GM21367 (cell line): Measurements from ENCODE around the gene CASP2.
"Not testable (repeated sequence)": the region's sequence is repeated elsewhere in the genome, so short reads cannot be mapped to it uniquely, and the experiment has no call there.

ENCODE experiments used
- ATAC-seq: cut with Tn5 transposase; IDR thresholded peaks from one replicate; pipeline ENCODE4 v1.9.1; 2021; ENCODE audit not compliant: unreplicated experiment

Gene CASP2

DNA sequence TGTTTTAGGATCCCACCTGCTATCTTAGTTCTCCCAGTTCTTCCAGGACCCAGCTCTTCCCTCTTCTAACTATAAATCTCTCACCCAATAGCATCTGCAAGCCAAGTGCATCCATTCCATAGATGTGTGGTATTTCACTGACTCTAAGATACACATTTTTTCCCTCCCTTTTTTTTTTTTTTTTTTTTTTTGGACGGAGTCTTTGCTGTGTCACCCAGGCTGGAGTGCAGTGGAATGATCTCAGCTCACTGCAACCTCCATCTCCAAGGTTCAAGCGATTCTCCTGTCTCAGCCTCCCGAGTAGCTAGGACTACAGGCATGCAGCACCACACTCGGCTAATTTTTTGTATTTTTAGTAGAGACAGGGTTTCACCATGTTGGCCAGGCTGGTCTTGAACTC is 1.7 kb downstream of the CASP2 start:
- ATAC-seq = not testable (repeated sequence)

DNA sequence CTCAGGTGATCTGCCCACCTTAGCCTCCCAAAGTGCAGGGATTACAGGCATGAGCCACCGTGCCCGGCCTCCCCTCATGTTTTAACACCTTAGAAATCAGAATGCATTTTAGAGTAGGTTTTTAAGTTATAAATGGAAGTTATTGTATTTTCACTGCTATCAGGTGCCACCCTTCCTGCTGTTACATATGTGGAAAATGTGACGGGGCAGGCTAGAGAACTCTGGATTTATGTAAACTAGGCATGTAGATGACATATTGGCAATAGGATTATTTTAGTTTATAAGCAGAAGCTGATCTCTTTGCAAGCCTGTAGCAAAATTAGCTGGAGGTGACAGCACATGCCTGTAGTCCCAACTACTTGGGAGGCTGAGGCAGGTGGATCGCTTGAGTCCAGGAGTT is 2.1 kb downstream of the CASP2 start:
- no peak for ATAC-seq

DNA sequence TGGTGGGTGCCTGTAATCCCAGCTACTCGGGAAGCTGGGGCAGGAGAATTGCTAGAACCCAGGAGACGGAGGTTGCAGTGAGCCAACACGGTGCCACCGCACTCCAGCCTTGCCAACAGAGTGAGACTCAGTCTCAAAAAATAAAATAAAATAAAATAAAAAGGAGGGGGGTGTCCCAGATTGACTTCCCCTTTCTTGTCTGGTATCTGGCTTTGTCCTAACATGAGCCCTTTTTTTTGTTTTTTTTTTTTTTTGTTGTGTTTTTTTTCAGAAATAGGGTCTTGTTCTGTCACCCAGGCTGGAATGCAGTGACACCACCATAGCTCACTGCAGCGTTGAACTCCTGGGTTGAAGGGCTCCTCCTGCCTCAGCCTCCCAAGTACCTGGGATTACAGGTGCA is 4.7 kb downstream of the CASP2 start:
- no peak for ATAC-seq

DNA sequence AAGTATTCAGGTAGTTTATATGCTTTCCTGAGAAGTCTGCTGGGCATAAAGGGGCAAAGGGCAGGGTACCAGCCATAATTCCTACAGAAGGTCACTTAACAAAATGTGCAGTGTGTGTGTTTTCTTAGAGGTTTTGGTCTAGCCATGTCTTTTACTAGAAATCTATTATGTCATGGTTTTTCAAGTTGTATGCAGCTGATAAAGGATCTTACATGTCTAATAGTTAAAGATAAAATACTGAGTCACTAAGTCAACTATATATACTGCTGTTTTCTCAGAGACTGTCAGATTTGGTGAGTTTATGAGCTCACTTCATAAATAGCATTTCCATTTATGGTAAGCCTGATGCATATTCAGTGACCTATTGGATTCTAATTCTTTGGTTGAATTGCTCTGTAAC is 7.7 kb downstream of the CASP2 start:
- ATAC-seq = no peak

DNA sequence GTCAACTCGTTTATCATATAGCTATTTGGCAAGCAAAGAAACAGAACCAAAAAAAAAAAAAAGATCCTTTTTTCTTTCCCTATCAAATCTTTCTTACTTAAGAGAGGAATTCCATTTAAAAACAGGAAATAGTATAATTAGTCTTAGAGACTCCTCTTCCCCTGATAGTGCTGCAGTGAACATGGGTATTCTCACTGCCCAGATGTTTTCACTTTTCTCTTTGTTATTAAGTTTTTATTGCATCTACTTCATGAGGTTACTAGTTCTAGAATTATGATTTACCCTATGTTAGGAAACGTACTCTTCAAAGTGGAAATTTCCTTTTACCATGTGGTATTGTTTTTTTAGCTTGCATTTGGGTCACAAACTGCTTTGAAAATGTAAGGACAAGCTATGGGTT is 8.5 kb downstream of the CASP2 start:
- ATAC-seq = no peak

DNA sequence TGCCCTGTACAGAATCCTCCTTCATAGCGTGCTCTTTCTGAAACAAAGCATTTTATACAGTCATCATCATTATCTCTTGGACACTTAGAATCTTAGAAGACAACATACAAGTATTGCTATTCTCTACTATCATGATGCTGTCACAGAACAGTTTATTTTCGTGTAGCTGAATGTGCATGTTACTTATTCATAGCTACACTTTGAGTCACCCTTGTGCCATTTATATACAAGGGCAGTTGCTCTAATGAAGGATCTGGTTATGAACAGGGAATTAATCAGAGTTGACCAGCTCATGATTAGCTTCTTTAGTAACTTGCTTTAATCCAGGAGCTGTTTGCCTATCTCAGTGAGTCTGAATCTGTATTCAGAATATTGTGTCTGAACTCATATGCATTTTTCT is 11.2 kb downstream of the CASP2 start:
- ATAC-seq = no peak

DNA sequence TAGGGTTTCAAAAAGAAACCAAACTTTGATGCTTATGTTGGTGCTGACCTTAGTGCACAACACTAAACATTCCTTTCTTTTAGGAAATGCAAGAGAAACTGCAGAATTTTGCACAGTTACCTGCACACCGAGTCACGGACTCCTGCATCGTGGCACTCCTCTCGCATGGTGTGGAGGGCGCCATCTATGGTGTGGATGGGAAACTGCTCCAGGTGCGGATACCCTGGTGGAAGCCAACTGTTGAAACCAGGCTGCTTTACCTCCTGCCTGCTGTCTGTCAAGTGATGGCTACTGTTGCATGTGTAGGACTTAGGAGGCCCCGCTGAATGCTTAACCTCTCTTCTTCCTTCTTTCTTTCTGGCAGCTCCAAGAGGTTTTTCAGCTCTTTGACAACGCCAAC is 11.7 kb downstream of the CASP2 start:
- ATAC-seq = no peak

DNA sequence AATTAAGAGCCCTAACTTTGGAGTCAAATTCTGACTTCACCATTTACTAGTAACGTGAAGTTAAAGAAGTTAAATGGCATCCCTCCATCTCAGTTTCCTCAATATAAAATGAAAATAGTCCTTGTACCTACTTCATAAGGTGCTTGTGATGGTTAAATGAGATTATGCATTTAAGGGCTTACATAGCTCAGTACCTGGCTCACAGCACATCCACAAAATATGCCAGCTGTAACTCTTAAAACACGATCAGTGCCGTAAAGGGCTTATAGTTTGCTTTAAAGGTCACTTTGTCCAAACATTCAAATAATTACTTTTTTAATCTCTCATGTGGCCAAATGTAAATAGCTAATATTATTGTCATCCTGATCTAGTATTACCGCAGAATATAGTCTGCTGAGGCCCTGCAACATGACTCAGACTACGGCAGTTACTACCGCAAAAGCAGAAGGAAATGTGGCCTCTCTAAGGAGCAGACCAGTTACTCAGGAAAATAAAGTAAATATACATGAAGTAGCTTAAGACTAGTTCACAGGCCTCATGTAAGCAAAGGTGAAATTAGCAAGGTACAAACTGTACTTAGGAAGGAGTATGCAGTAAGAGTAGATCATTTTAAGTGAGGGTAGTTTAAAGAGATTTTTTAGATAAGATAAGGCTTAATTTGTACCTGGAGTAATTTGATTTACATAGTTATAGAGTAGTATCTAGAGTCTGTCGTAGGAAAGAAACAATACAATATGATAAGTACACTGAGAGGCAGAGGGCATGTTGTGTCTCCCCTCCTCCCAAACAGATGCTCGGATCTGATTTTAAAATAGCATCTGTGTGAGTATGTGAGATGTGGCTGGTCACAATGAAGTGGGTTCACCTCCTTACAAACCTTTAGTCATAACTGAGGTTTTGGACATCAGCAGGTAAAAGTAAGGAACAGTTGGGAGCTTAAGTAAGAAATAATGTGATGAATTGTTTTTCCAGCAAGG is 13.1 kb downstream of the CASP2 start:
- ATAC-seq = no peak

DNA sequence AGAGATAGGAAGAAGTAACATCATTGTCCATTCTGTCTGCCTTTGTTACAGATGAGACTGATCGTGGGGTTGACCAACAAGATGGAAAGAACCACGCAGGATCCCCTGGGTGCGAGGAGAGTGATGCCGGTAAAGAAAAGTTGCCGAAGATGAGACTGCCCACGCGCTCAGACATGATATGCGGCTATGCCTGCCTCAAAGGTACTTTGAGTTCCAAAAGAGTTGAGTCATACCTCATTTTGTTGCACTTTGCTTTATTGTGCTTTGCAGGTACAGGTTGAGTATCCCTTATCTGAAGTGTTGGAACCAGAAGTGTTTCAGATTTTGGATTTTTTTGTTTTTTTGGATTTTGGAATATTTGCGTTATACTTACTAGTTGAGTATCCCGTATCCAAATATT is 15.6 kb downstream of the CASP2 start:
- ATAC-seq = no peak

DNA sequence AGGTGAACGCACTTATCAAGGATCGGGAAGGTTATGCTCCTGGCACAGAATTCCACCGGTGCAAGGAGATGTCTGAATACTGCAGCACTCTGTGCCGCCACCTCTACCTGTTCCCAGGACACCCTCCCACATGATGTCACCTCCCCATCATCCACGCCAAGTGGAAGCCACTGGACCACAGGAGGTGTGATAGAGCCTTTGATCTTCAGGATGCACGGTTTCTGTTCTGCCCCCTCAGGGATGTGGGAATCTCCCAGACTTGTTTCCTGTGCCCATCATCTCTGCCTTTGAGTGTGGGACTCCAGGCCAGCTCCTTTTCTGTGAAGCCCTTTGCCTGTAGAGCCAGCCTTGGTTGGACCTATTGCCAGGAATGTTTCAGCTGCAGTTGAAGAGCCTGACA is 16.8 kb downstream of the CASP2 start:
- no peak for ATAC-seq

DNA sequence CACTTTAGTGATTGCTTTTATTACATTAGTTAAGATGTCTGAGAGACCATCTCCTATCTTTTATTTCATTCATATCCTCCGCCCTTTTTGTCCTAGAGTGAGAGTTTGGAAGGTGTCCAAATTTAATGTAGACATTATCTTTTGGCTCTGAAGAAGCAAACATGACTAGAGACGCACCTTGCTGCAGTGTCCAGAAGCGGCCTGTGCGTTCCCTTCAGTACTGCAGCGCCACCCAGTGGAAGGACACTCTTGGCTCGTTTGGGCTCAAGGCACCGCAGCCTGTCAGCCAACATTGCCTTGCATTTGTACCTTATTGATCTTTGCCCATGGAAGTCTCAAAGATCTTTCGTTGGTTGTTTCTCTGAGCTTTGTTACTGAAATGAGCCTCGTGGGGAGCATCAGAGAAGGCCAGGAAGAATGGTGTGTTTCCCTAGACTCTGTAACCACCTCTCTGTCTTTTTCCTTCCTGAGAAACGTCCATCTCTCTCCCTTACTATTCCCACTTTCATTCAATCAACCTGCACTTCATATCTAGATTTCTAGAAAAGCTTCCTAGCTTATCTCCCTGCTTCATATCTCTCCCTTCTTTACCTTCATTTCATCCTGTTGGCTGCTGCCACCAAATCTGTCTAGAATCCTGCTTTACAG is 17.4 kb downstream of the CASP2 start:
- no peak for ATAC-seq

DNA sequence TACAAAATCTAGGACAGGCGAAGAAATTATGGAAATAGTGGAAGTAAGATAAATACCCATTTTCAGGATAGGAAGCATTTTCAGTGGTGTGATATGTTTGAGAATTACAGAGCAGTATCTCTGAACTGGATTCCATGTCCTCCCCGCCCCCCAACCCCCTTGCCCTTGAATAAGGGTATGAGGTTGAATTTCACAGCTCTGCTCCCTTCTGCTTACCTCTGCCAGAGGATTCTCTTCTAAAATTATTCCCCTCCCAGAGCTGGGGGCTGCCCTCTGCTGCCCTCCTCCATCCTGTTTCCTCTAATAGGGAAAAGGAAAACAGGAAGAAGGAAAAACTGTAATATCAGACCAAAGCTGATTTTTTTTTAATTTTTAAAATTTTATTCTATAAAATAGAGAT is 20.5 kb downstream of the CASP2 start:
- no peak for ATAC-seq

DNA sequence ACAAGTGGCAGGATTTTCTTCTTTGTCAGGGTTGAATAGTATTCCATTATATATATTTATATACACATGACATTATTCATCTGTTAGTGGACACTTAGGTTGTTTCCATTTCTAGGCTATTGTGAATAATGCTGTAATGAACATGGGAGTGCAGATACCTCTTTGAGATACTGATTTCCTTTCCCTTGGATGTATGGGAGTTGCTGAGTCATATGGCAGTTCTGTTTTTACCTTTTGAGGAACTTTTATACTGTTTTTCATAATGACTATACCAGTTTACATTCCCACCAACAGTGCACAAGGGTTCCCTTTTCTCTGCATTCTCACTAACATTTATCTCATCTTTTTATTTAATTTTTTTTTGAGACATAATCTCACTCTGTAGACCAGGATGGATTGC is 26.0 kb downstream of the CASP2 start:
- ATAC-seq = no peak

DNA sequence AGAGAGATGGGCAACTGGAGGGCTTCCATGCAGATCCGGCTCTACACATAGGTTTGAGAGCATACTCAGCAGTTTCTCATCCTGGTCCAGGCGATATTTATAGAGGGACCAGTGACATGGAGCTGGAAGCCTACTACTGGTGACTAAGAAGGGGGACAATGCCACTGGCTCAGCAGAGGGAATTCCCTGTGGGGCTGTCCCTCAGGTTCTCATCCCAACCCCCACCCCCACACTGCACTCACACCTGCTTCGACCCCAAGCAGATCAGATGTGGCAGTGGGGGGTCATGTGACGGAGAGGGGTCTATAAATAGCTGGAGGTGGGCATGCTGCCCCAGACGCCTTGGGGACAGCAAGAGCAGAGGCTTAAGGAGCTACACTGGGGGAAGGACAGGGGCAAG is 27.6 kb downstream of the CASP2 start, which contains the start of gene CLCN1:
Gene CLCN1, plus strand, starts transcription at position 336 of the 400 bp plus-strand sequence. CDS start 102 bp downstream, outside the sequence.
- ATAC-seq = no peak

DNA sequence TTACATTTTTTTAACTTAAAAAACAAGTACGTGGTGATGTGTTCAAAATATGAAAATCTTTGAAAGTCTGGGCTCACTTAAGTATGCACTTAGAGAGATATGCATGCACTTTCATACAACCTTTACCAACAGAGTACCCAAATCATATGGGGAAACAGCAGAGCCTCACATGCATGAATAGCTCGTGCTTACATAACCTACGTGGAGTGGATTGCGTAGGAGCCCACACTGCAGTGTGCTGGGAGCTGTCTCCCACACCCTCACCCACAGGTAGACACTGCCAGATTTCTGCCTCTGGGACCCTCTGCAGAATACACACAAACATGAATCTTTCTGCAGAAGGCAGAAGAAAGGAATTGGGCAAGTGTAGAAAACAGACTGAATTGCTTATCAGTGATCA is 28.3 kb downstream of the CASP2 start:
- ATAC-seq = no peak

DNA sequence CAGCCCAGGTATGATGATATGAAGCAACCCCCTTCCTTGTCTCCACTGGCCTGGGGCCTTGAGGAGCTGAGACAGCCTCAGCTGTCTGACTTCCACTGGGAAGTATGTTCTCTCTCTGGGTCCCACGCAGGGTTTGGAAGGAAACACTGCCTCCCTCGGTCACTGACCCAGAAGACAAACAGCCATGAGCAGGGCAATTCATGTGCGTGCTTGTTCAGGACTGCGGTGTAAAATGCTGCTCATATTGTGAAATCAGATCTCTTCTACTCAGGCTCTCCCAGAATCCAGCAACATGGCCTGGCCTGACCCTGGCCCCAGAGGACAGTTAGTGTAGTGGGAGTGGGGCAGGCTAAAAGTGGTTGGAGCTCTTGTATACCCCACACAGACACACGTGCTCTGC is 30.5 kb downstream of the CASP2 start:
- no peak for ATAC-seq

DNA sequence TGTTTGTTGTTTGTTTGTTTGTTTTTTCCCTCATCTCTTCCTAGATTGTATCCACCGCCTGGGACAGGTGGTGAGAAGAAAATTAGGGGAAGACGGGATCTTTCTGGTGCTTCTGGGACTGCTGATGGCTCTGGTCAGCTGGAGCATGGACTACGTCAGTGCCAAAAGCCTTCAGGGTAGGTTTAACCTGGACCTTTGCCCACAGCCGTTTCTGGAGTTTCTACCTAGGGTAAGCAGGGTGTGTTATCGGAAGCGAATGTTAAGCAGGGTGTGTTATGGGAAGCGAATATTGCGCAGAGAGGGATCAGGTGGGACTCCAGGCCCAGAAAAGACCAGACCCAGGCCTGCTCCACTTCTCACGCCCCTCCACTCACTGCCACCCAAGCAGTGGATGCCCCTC is 32.5 kb downstream of the CASP2 start:
- no peak for ATAC-seq

DNA sequence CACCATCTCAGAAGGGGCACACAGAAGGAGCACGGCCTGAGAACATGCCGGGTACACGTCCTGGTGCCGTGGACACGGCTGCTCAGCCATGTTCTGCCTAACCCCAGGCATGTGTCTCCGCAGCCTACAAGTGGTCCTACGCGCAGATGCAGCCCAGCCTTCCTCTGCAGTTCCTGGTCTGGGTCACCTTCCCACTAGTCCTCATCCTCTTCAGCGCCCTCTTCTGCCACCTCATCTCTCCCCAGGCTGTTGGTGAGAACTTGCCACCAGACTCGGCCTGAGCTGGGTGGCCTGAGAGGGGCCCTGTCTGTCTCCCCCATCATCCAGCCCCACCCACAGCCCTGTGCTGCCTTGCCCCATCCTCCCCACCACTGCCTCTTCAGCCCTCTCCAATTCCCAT is 33.1 kb downstream of the CASP2 start:
- no peak for ATAC-seq

DNA sequence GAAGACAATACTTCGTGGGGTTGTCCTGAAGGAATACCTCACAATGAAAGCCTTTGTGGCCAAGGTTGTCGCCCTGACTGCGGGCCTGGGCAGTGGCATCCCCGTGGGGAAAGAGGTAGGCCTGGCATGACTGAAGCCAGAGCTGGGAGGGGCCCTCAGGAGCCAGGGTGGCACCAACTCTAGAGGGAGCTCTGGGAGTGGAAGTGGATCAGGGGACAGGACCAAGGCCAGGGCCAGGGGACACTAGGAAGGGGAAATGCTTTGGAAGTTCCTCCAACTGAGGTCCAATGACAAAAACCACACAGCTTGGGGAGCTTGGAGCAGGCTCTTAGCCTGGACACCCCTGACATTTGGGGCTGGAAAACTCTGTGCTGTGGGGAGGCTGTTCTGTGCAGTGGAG is 33.6 kb downstream of the CASP2 start:
- no peak for ATAC-seq

DNA sequence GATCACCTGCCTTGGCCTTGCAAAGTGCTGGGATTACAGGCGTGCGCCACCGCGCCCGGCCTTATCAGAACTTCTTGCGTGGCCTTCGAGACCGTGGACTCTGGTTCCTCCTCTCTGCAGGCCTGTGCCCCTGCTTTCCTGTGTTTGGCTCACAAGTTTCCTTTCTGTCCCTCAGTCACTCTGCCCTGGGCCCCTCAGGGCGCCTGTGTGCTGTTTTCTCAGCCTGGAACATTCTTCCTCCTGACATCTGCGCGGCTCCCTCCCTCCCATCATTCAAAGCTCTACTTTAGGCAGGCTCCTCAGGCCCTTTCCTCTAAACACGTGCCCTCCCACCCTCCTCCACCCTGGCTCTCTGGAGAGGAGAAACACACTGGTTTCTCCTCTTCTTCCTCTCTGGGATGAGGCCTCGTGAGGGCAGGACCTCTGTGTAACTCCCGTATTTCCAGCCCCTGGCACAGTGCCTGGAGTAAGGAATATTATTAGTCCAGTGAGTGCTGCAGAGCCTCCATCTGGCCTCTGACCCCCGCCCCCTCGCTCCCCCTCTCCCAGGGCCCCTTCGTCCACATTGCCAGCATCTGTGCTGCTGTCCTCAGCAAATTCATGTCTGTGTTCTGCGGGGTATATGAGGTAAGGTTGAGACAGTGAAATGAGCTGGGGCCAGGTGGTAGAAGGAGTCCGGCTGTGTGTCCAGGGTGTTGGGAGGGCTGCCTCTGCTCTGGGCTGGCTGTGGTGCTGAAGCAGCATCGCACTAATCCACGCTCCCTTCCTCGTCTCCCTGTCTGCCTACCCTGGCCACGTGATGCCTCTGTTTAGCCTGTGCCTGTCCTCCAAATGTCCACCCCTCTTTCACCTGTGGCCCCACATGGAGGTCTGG is 34.8 kb downstream of the CASP2 start:
- ATAC-seq = no peak

DNA sequence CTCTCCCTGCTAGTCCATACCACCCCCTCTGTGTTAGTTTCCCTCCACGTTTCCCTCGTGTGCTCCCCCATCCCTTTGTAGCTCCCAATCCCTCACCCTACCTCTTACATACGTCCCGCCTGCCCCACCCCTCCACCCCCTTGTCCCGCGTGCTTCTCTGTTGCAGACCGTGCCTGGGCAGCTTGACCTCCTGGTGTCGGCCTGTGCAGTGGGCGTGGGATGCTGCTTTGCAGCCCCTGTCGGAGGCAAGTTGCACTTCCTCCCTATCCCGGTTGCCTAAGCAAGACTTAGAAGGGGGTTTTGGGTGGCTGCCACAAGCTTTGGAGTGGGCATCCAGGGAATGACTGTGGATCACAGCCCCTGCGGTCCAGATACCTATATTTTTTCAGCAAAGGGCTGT is 35.5 kb downstream of the CASP2 start:
- ATAC-seq = no peak
